HCT116 (cell line): Measurements from ENCODE around the gene DPM2. TPM values are rescaled to one million over a fixed set of nuclear protein-coding genes. Genes with fewer than 3 reads are reported as not detected.

Experiments used
- ATAC-seq: fragments of 200-7000 bp; cut with Tn5 transposase; 2 replicates; pipeline ENCODE4 v1.9.1; 2020; ENCODE audit warnings: mild to moderate bottlenecking, moderate library complexity
- BruUV-seq: library from RNA; stranded (reverse); fragments of 400-500 nt; replicated peaks from 2 replicates; lab custom pipeline; 2021; lab: Mats Ljungman, UMichigan
- CTCF ChIA-PET: fragments of 300-600 bp; sonication (Branson Sonifier 250); formaldehyde crosslinking; loops from one replicate; lab custom pipeline; 2021; ENCODE audit warnings: antibody characterized with exemption; lab: Charles Lee
- POLR2A ChIA-PET: fragments of 300-600, 350-600 bp; sonication (Branson Sonifier 250); formaldehyde crosslinking; loops from one replicate; lab custom pipeline; 2021; ENCODE audit warnings: antibody characterized with exemption; lab: Charles Lee
- RAD21 ChIA-PET, 2 experiments: fragments of 300-600 bp; sonication (Branson Sonifier 250); formaldehyde crosslinking; loops; one replicate each; lab custom pipeline; 2023; ENCODE audit warnings: low total read pairs in 2 of 2; ENCODE audit not compliant: uncharacterized antibody in 2 of 2, unreplicated experiment in 2 of 2, low non-redundant PET in 1 of 2; lab: Charles Lee
- DNase-seq: peaks from one replicate; pipeline ENCODE4 v3.0.0-alpha.2; 2010; ENCODE audit warnings: low read depth, low spot score
- H2AFZ ChIP-seq: fragments of 200-600 bp; shearing (Covaris generic), sonication (generic); 2 replicates; pipeline ENCODE4 v1.6.1; 2017; ENCODE audit warnings: low read depth, mixed run types, mixed read lengths, antibody characterized with exemption, low read length; ENCODE audit not compliant: poor library complexity, severe bottlenecking
- H3K27ac ChIP-seq: 2 replicates; pipeline ENCODE4 v1.5.1; 2012; ENCODE audit warnings: low read depth, low read length
- H3K27me3 ChIP-seq: fragments of 200-600 bp; sonication (generic); 2 replicates; pipeline ENCODE4 v1.6.1; 2016; ENCODE audit warnings: mixed run types, low read length, mixed read lengths; ENCODE audit not compliant: insufficient read depth
- H3K36me3 ChIP-seq, 2 experiments: fragments of 200-500 bp in 1 of 2; fragments of 200-600 bp in 1 of 2; sonication (Bioruptor generic) in 1 of 2; sonication (generic) in 1 of 2; 2 replicates each; pipeline versions ENCODE4 v1.5.1 to v1.6.1; 2014 to 2016; ENCODE audit warnings: low read length in 2 of 2, inconsistent platforms in 1 of 2, mixed read lengths in 1 of 2, mixed run types in 1 of 2; ENCODE audit not compliant: insufficient read depth in 2 of 2, control insufficient read depth in 1 of 2
- H3K4me1 ChIP-seq, 2 experiments: fragments of 200-600 bp in 1 of 2; sonication (generic) in 1 of 2; 2 replicates each; pipeline versions ENCODE4 v1.5.1 to v1.6.1; 2012 to 2017; ENCODE audit warnings: low read length in 2 of 2, inconsistent platforms in 1 of 2, mild to moderate bottlenecking in 1 of 2, mixed read lengths in 1 of 2, mixed run types in 1 of 2, moderate library complexity in 1 of 2; ENCODE audit not compliant: insufficient read depth in 2 of 2, control insufficient read depth in 1 of 2
- H3K4me2 ChIP-seq: fragments of 200-600 bp; sonication (generic); 2 replicates; pipeline ENCODE4 v1.6.1; 2017; ENCODE audit warnings: mixed run types, low read length, mixed read lengths
- H3K4me3 ChIP-seq, 2 experiments: fragments of 200-600 bp in 1 of 2; sonication (generic) in 1 of 2; replicated peaks in 1 of 2; 2 replicates each; pipeline ENCODE4 v1.5.1; 2011 to 2016; ENCODE audit warnings: low read length in 2 of 2, control low read depth in 1 of 2, low read depth in 1 of 2, mild to moderate bottlenecking in 1 of 2, mixed read lengths in 1 of 2, mixed run types in 1 of 2
- H3K79me2 ChIP-seq: fragments of 200-600 bp; sonication (generic); 2 replicates; pipeline ENCODE4 v1.6.1; 2017; ENCODE audit warnings: mild to moderate bottlenecking, mixed run types, low read length, moderate library complexity, mixed read lengths; ENCODE audit not compliant: insufficient read depth
- H3K9ac ChIP-seq: fragments of 200-600 bp; sonication (generic); 2 replicates; pipeline ENCODE4 v1.6.1; 2016; ENCODE audit warnings: low read length, mixed read lengths
- H3K9me2 ChIP-seq: fragments of 200-600 bp; sonication (generic), shearing (Covaris generic); 2 replicates; pipeline ENCODE4 v1.6.1; 2017; ENCODE audit warnings: mixed run types, mild to moderate bottlenecking, moderate library complexity; ENCODE audit not compliant: insufficient read depth
- H3K9me3 ChIP-seq, 2 experiments: fragments of 200-500 bp in 1 of 2; fragments of 200-600 bp in 1 of 2; sonication (Bioruptor generic) in 1 of 2; sonication (generic) in 1 of 2; 2 replicates each; pipeline ENCODE4 v1.6.1; 2014 to 2017; ENCODE audit warnings: low read length in 2 of 2, mixed read lengths in 2 of 2, inconsistent platforms in 1 of 2, low read depth in 1 of 2, mild to moderate bottlenecking in 1 of 2, mixed run types in 1 of 2, moderate library complexity in 1 of 2; ENCODE audit not compliant: control insufficient read depth in 1 of 2, insufficient read depth in 1 of 2
- H4K20me1 ChIP-seq: fragments of 200-600 bp; sonication (generic), shearing (Covaris generic); 2 replicates; pipeline ENCODE4 v1.6.1; 2017; ENCODE audit warnings: mixed run types, mild to moderate bottlenecking, moderate library complexity; ENCODE audit not compliant: insufficient read depth
- ELF1 ChIP-seq: IDR thresholded peaks from 2 replicates; pipeline ENCODE4 v1.6.1; 2012; ENCODE audit warnings: low read depth, borderline replicate concordance
- POLR2A ChIP-seq: IDR thresholded peaks from 2 replicates; pipeline ENCODE4 v1.7.0; 2011; ENCODE audit warnings: borderline replicate concordance; ENCODE audit not compliant: insufficient read depth, insufficient read length; ENCODE audit errors: extremely low read depth
- RAD21 ChIP-seq: IDR thresholded peaks from 2 replicates; pipeline ENCODE4 v1.6.1; 2012; ENCODE audit warnings: low read depth, mild to moderate bottlenecking
- SIN3A ChIP-seq: IDR thresholded peaks from 2 replicates; pipeline ENCODE4 v1.6.1; 2012; ENCODE audit warnings: low read depth
- intact Hi-C: fragments of 100-400 bp; cut with micrococcal nuclease; formaldehyde crosslinking; loops from 2 replicates; pipeline ENCODE4 v1.10.0; 2022
- total RNA-seq: library from RNA; stranded (reverse); gene quantifications from one replicate; pipeline ENCODE4 v1.2.1, GENCODE V29; 2021; ENCODE audit not compliant: unreplicated experiment
- TF ChIP-seq, protein P1 (sequence below): IDR thresholded peaks from 2 replicates; pipeline ENCODE4 v1.6.1; 2012; ENCODE audit warnings: low read depth

The DPM2 gene
- total RNA-seq, 1 experiment from 2014 or later, result 54.6 TPM

DNA sequence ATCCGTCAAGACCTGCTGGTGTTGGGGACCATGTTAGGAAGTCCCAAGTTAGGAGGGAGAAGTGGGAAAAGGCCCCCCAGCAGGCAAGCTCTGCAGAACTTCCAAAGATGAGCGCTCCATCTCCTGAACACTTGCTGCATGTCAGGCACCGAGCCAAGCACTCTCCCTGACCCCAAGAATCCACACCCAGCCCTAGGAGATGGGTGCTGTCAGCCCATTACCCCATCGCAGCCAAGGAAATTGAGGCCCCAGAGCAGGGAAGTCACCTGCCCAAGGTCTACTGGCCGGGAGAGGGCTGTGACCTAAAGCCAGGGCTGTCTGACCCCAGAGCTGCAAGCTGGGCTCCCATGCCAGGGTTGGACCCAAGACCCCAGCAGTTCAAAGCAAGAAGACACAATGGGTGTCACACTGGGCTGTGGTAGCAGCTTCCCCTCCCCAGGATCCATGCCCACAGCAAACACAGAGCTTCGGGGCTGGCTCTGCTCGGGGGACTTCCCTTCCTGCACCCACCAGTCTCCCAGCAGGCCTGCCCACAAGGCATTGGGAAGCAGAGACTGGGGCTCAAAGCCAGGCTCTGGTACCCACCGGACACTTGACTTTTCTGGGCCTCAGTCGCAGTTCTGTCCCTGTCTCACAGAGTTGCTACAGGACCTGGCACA, 29.6 kb upstream of the DPM2 start:
- H3K27ac ChIP-seq, result peak overlapping the region; percentile 88
- no peak for ATAC-seq
- no TSS peak for BruUV-seq
- DNase-seq, result no peak
- H3K9ac ChIP-seq, result peak overlapping the region; percentile 49
- ChIA-PET RAD21 (no interaction called here), POLR2A (interaction anchor here (1.9 kb wide), 2 partner anchors 10 to 14 kb away, joined by 4 to 8 read pairs; partner anchors contain the start of gene EEIG1), CTCF (interaction anchor here (1.3 kb wide), 1 partner anchor 23 kb away, joined by 3 read pairs; no protein-coding TSS in a partner anchor)
- no peaks in the 10 kb centered on the region for H3K36me3 ChIP-seq
- no peak overlapping the region for H2AFZ ChIP-seq
- no peaks in the 10 kb centered on the region for H3K9me3 ChIP-seq
- H3K4me1 ChIP-seq, result peaks cover 96 to 99% of the 10 kb centered on the region in 2 experiments
- H3K4me2 ChIP-seq, result peak overlapping the region; percentile 78
- peaks cover 93% of the 10 kb centered on the region for H3K79me2 ChIP-seq
- intact Hi-C loops, result no loop called here
- no peaks in the 10 kb centered on the region for H3K9me2 ChIP-seq
- peak overlapping the region in 1 of 2 experiments; percentile 40; a peak in 1 of 4 replicates for H3K4me3 ChIP-seq
- no peaks in the 10 kb centered on the region for H3K27me3 ChIP-seq
- no peaks in the 10 kb centered on the region for H4K20me1 ChIP-seq
- TF ChIP-seq POLR2A (no peak), RAD21 (no peak), SIN3A (no peak), ELF1 (no peak)
- TF ChIP-seq, protein P1, sequence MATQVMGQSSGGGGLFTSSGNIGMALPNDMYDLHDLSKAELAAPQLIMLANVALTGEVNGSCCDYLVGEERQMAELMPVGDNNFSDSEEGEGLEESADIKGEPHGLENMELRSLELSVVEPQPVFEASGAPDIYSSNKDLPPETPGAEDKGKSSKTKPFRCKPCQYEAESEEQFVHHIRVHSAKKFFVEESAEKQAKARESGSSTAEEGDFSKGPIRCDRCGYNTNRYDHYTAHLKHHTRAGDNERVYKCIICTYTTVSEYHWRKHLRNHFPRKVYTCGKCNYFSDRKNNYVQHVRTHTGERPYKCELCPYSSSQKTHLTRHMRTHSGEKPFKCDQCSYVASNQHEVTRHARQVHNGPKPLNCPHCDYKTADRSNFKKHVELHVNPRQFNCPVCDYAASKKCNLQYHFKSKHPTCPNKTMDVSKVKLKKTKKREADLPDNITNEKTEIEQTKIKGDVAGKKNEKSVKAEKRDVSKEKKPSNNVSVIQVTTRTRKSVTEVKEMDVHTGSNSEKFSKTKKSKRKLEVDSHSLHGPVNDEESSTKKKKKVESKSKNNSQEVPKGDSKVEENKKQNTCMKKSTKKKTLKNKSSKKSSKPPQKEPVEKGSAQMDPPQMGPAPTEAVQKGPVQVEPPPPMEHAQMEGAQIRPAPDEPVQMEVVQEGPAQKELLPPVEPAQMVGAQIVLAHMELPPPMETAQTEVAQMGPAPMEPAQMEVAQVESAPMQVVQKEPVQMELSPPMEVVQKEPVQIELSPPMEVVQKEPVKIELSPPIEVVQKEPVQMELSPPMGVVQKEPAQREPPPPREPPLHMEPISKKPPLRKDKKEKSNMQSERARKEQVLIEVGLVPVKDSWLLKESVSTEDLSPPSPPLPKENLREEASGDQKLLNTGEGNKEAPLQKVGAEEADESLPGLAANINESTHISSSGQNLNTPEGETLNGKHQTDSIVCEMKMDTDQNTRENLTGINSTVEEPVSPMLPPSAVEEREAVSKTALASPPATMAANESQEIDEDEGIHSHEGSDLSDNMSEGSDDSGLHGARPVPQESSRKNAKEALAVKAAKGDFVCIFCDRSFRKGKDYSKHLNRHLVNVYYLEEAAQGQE, result no peak
- TF ChIP-seq, all 23 proteins: peak for 0
